Measurements from ENCODE around the gene CES5A.
"Not testable (repeated sequence)": the region's sequence is repeated elsewhere in the genome, so short reads cannot be mapped to it uniquely, and the experiment has no call there.

The CES5A gene

DNA sequence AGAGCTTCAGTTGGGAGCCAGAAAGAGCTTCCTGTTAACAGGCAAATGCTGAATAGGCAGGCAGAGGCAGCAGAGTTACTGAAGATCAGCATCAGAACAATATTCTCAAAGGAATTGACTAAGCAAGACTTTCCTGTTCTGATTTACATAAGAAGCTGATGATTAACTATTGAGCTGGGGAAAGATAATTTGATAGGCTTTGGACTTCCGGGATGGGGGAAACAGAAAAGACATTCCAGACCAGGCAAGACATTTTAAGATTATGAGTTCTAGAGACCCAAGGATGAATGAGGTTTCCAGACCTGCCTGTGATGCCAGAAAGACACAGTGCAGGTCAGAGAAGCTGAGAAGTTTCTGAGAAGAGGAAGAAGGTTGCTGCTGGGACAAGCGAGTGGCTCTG is at the start of gene CES5A:
Gene CES5A, minus strand, starts transcription at position 101 of the 400 bp plus-strand sequence. CDS start 152 bp downstream, outside the sequence.
- DNase-seq: no peak

- no peak for DNase-seq
Observed at GRCh38 chr16:55922662-55923061, 47.5 kb upstream of the CES5A start.

- no peak for DNase-seq
Observed at GRCh38 chr16:55917373-55918160, 42.4 kb upstream of the CES5A start.

- no peak for DNase-seq
Observed at GRCh38 chr16:55915096-55915827, 40.1 kb upstream of the CES5A start.

DNA sequence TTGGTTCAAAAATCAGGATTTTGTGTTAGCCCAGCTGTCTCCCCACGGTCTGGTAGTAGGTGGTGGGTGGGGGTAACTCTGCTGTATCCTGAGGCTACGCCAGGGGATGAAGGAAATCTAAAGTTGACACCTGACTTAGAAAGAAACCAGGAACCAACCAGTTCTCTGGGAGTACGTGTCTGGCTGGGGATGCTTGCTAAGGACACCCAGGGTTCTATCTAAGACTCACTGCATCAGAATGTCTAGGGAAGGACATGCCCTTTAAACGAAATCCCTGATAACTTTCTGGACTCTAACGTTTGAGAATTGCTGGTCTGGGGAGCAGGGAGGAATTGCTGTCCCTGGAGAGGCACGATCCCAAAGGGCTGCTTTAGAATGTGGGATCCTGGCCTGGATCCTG is 39.2 kb upstream of the CES5A start:
- no peak for DNase-seq

- DNase-seq: no peak
Observed at GRCh38 chr16:55913716-55914115, 38.5 kb upstream of the CES5A start.

DNA sequence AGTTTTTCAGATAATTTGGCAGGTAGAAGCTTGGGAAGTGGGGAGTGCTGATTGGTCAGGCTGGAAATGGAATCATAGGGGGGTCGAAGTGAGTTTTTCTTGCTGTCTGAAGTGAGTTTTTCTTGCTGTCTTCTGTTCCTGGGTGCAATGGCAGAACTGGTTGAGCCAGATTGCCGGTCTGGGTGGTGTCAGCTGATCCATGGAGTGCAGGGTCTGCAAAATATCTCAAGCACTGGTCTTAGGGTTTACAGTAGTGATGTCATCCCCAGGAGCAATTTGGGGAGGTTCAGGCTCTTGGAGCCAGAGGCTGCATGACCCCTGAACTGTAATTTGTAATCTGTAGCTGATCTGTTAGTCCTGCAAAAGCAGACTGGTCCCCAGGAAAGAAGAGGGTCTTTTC is 37.9 kb upstream of the CES5A start:
- not testable (repeated sequence) for DNase-seq

DNA sequence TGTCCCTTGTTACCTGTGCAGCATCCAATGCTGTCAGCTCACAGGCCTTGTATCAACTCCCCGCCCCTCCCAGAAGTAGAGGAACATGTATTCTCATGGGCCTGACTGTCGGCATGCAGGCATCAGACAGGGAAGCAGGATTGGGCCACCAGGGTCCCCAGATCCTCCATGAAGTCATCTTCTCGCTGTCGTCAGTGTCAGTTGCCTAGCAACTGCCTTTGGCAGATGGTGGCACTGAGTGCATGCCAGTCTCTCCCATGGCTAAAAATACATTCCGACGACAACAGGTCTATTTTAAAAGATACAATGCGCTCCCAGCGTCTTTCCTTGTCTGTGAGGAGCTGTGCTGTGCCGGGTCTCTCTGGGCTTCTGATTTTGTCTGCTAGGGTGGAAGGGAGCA is 36.8 kb upstream of the CES5A start:
- no peak for DNase-seq

- no peak for DNase-seq
Observed at GRCh38 chr16:55911616-55912015, 36.4 kb upstream of the CES5A start.

- DNase-seq: no peak
Observed at GRCh38 chr16:55909876-55910275, 34.7 kb upstream of the CES5A start.

DNA sequence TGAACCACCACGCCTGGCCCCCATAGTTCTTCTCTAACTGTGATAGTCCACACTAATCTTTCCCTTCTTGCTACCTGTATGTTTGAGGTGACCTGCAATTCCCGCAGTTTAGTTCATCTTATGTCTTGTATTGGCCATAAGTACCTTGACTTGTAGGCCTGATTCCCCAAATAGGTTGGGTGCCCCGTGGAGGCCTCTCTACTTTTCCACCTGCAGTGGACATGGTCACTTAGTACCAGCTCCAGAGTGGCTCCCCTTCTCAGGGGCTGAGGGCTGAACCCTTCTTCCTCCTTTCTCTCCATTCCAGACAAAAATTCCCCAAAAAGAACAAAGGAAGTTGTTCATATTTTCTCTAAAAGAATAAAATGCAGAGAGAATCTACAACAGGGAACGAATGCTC is 33.5 kb upstream of the CES5A start:
- DNase-seq: no peak

DNA sequence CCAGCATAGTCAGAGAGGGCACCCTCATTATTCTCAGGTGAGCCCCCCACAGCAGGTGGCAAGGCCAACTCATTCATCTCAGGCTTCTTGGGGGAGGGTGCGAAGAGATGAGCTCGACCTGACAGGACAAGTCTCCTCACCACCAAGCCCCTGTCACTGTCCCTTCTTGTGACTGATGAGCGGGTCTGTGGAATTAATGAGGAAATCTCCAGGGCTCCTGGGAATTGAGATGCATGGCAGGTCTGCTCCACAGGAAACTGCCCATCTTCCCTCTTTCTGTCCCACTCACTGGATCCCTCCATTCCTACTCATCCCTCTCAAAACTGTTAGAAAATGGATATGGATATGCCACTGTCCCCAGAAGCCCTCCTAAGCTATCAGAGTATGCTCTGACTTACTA is 32.5 kb upstream of the CES5A start:
- DNase-seq: no peak

GRCh38 chr16:55906123-55906522 is 30.9 kb upstream of the CES5A start:
- DNase-seq: no peak

DNA sequence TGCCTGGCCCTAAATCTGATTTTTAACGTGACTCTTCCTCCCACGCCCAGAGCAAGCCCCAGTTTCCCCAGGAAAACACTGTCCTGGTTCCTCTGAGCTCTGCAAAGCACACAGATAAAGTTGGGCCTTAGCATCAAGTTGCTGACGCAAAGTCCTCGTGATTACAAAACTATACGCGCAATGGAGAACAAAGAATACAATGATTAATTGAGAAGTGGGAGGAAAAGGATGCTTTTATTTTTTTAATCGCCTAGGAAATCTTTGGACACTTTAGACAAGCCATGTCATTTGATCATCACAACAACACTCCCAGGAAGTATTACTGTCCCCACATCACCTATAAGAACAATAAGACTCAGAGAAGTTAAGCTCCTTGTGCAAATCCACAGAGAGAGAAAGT is 30.5 kb upstream of the CES5A start:
- no peak for DNase-seq

DNA sequence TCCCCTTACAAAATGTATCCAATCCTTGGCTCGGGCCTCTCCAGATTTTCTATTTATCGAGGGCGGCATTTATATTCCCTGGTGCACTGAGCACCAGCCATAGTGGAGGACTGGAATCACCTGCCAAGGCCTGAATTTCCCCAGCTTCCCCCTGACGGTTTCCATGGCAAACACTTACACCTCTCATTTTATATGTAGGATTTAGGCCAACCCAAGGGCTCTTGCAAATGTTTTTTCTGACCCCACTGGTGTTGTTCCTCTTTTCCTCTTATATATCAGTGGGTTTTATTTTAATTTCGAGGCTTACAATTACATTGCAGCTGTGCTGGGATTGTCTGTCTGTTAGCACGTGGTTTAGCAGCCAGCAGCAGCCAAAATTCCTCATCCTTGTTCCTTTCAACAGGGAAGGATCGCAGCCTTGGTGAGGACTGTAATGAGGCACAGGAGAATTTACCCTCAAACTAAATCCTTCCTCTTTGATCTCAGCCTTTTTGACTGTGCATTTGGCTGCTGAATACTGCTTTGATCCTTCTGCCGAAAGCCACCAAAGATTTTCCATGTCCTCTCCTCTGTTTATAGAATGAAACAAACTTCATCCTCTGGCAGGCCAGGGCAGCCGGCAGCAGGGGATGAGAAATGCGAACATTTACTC is 26.5 kb upstream of the CES5A start:
- DNase-seq: no peak

DNA sequence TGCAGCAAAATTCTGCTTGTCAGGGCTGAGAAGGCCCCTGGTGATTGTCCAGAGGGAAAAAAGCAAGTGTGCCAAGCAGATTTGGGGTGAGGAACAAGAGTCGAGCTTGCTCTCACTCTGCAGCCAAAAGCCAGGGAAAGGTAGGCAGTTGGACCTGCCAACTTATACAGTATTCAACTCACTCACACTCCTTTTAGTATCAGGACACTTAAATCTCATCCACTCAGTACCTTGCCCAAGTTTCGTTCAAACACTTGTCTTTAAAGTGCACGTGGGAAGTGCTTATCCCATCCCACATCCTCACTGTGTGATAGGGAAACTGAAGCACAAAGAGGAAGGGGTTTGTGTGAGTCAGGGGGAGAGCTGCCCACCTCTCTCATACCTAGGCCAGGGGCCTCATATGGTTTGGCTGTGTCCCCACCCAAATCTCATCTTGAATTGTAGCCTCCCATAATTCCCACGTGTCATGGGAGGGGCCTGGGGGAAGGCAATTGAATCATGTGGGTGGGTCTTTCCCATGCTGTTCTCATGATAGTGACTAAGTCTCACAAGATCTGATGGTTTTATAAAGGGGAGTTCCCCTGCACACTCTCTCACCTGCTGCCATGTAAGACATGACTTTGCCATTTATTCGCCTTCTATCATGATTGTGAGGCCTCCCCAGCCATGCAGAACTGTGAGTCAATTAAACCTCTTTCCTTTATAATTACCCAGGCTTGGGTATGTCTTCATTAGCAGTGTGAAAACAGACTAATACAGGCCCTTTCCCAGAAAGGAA is 25.6 kb upstream of the CES5A start:
- no peak for DNase-seq

GRCh38 chr16:55899857-55900256 is 24.7 kb upstream of the CES5A start:
- no peak for DNase-seq

DNA sequence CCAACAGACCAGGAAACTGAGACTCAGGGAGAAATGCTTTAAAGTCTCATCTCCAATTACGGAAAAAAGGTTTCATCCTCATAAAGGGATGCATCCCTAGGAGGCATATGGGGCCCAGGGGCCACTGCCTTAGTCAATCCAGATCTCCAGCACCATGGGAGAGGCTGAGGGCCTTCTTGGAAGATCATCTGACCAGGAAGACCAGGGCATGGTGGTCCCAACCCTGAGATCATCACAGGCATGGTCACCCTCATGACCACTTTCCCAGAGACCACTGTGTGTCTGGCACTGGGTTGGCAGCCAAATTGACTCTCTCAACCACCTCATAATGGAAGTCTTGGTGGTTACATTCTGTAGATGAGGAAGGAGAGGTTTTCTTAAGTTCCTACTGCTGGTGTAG is 23.4 kb upstream of the CES5A start:
- no peak for DNase-seq

GRCh38 chr16:55892821-55893220 is 17.6 kb upstream of the CES5A start:
- no peak for DNase-seq

DNA sequence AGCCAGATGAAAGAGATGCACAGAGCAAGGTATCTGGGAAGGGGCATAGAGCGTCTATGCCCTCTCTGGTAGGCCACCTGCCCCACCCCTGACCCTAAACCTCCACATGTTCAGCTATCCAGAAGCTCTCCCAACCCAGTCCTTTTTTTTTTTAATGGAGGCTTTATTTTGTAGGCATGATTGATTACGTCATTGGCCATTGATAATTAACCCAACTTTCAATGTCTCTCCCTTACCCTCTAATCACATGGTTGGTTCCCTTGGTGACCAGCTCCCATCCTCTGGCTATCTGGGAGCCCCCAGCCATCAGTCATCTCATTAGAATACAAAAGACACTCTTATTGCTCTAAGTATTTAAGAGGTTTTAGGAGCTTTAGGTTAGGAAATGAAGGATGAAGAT is 14.3 kb upstream of the CES5A start:
- no peak for DNase-seq

DNA sequence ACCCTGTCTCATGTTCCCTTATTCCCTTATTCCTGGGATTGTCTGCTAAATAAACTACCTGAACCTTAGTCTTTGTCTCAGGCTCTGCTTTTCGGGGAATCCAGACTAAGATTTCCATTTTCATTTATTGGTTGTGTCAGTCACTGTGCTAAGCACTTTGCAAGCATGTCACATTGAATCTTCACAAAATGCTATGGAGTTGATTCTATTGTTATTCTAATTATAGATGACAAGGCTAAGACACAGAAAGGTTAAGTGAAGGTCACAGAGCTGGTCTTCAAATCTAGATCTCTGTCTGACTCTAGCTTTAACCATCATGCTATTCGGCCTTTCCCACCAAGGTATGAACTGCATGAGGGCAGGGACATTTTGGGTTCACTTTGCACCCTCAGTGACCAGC is 13.4 kb upstream of the CES5A start:
- DNase-seq: no peak

GRCh38 chr16:55876854-55877253 is 1.7 kb upstream of the CES5A start:
- no peak for DNase-seq

- DNase-seq: no peak
Observed at GRCh38 chr16:55873122-55873521, 2.1 kb downstream of the CES5A start.

Measured in GOT3 (cell line).